ENCODE measurements around the gene ANXA6. TPM values are rescaled to one million over a fixed set of nuclear protein-coding genes. Genes with fewer than 3 reads are reported as not detected.
"Not testable (repeated sequence)": the region's sequence is repeated elsewhere in the genome, so short reads cannot be mapped to it uniquely, and the experiment has no call there.

ANXA6 gene
- total RNA-seq, 1 donor from 2014 or later: 520 TPM

DNA sequence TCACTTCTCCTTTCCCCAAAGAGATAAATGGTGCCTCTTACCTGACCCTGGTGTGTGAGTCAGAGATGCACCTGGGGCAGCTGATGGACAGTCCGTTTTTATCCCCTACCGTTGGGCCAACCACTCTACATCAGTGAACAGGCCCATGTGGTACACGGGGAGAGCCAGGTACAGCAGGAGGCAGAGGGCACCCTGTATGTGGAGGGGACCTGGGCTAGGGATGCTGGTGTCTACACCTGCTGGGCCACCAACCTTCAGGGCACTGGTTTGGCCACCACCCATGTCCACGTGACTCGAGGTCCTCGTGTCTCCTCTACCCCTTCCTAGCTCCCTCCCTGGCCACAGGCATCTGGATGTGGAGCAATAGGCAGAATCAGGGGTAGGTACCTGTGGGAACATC, 22.7 kb upstream of the ANXA6 start:
- DNase-seq: no peak

DNA sequence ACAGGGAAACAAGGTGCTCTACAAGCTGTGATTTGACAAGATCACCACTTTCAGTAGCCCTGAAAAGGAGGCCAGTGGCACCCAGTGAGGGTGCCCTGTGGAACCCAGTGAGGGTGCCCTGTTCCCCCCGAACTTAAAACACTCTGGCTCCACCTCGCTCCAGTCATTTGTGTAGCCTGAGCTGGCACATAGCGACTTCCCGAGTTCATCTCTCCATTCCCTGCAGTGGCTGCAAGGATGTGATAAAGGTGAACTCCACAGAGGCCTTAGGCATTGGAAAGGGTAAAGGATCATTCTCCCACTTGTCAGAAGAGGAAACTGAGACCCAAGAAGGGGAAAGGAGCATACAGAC, 21.9 kb upstream of the ANXA6 start:
- no peak for DNase-seq

DNA sequence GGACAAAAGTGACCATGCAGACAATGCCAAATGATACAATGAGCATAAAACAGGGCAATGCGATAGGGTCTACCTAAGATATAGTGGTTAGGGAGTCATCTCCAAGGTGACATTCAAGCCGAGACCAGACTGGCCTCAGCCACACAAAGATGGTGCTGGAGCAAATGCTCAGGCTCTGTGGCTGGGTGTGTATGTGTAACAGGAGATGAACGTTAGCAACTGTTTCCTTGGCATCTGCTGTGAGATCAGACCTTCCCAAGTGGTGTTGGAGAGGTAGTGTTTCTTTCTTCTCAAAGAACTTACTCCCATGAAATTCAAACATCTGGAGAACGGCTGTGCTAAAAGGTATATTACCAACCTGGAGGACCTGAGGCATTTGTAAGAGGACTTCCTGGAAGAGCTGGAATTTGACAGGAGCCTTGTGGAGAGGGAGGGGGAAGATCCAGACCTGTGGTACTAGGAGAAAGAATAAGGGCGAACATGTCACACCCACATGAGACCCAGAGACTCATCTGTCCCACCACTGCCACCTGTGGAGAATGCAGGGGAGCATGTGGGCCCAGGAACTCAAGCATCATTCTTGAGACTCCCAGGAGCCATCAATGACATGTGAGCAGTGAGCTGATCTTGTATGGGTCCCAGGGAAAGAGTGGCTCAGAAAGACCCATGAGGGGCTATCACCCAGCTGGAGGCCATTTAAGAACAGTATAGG, 21.4 kb upstream of the ANXA6 start:
- peak; percentile 65 for DNase-seq

DNA sequence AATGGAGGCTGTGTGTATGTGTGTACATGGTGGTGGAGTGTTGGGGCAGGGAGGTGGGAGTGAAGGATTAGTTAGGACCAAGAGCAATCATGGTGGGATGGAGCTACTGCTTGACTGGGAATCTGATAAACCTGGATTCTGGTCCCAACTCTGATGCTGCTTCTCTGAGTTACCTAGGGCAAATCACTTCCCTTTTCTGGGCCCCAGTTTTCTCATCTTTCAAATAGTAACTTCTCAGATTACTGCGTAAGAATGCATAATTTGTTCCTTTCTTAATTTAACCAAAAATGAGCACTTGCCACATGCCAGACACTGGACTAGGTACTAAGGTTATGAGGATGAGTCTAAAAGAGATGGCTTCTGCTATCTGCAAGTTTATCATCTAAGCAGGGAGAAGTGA, 20.8 kb upstream of the ANXA6 start:
- DNase-seq: no peak

DNA sequence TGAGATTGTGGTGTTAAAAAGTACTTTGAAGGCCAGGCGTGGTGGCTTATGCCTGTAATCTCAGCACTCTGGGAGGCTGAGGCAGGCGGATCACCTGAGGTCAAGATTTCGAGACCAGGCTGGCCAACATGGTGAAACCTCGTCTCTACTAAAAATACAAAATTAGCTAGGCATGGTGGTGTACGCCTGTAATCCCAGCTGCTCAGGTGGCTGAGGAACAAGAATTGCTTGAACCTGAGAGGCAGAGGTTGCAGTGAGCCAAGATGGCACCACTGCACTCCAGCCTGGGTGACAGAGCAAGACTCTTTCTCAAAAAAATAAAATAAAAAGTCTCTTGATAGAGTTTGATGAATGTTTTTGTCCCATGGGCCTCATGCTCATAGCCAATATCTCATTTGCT, 18.7 kb upstream of the ANXA6 start:
- not testable (repeated sequence) for DNase-seq

DNA sequence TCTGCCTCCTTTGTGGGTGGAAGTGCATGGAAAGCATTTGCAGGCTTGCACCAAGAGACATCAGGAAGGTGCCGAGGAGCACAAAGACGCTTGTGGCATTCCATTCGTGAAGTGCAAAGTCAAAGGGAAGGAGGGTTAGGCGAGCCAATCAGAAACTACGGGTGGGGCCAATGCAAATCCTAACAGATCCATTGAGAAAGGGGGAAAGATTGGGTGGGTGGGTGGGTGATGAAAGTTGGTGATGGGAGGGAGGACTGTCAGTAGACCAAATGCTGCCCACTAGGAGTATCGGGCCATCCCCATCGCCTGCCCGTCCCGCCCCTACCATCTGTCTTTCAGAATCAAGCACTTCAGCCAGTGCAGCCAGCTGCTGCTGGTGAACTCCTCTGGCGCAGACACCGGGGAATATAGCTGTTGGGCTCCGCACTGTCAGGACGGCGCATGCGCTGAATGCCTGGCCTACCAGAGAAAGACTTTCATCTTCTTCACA, 17.1 kb upstream of the ANXA6 start:
- DNase-seq: peak; percentile 74

DNA sequence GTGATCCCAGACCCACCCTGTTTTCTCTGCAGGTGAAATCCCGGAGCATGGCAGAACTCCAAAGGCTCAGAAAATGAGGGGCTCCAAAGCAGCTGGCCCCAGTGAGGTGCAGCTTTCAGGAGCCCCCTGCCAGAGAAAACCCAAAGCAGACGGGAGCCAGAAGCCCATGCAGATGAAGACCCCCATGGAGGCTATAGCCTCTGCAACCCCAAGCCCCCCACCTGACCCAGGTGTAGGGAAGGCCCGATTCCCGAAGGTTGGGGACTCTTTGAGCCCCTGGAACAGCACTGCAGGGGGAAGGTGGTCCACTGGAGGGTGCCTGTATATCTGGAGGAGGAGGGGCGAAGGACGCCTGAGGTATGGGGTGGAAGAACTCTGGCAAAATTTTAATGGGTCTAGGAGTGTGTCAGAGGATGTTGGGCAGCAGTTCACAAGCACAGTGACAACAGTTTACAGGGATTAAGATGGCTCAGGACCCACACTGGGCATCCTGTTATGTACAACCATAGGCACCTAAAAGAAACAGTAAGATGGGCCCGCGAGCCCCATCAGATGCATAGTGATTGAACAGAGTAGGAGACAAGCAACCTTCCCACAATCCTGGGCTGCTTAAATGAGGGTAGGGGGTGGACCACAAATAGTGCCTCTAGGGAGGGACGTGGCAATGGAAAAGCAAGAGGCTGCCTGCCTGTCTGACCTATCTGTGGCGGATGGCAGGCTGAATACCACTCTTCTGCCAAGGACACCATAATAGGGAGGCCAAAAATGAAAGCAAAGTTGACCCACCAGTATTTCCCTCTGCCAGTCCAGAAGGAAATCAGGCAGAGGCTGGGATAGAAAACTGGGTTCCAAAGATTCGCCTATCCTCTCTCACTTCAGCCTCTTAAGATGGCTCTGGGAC, 16.4 kb upstream of the ANXA6 start:
- DNase-seq: no peak

DNA sequence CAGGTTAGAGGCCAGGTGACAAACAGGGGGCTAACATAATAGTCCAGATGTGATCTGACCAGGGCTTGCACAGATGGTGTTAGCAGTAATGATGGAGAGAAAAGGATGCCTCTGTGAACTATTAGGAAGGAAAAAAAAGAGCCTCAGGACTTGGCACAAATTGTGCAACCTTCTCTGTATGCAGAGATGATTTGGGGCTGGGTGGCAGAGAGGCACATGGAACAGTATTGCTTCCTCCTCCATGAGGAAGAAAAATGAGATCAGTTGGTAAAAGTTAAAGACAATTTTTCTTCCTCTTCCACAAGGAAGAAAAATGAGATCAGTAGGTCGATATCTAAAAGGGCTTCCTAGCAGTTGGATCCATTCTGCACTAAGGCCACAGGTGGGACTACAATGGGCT, 13.9 kb upstream of the ANXA6 start:
- DNase-seq: no peak

DNA sequence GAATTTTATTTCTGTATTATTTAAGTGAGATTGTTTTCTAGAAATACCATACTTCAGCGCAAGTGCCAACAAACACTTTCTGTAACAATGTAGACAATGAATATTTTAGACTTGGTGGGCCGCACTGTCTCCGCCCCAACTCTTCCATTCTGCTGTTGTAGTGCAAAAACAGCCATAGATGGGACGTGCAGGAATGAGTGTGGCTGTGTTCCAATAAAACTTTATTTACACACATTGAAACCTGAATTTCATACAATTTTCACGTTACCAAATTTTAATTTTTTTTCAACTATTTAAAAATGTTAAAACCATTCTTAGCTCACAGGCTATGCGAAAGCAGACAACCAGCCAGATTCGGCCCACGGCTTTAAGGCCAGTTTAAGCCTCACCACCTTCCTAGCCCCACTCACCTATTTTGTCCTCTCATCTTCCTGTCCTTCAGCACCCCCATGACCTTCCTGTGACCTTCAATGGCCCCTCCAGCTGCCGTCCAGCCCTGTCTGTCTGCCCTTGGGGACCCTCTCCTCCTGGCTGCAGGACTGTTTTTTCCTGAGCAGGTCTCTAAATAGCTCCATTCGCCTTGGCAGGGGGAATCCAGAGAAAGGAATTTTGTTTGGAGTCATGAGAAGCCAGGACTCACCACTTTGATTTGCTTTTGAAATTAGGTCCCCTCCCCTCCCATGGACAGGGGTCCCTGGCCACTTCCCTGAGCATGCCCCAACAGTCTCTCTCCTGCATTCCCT, 11.2 kb upstream of the ANXA6 start:
- no peak for DNase-seq

DNA sequence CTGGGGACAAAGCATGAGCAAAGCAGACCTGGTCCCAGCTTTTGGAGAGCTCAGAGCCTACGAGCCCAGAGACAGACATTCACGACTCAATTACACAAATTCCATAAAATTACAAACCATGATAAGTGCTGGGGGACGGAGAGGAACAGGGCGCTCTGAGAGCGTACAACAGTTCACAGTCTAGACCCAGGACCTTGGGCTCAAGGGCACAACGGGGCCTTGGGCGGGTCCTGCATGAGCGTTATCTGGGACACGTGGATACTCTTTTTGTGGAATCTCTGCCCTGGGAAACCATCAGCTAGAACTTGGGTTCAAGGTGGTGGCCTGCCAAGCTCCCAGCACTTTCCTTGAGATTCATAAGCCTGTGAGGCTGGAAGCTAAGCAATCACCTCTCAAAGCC, 9.4 kb upstream of the ANXA6 start:
- no peak for DNase-seq

DNA sequence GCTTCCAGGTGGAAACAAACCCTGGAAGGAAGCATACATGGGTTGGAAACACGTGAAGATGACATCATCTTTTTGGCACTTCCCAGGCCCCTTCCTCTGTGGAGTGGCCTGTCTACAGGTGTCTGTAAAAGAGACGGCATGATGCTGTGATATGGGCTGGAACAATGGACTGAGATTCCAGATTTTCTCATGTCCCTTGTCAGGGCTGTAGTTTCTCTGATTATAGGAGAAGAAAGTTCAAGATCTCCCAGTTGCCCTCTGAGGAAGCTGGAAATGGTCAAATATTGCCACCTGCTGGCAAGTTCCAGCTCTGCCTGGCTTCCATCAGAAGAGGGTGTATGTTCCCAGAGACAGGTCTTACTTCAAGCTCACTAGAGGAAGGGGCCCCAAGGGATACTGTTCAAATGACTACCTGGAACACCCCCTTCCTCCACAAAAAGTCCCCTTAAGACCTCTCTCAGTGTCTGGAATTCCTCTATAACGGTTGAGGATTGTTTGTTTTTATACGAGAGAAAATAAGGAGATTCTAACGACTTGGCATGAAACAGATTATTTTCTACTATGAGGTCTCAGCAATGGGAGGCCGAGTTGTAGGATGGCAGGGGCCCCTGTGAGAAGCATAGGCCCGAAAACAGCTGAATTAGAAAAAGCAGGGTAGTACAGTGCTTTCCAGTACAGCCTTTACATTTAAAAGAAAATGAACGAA, 7.3 kb upstream of the ANXA6 start:
- peak; percentile 91 for DNase-seq

DNA sequence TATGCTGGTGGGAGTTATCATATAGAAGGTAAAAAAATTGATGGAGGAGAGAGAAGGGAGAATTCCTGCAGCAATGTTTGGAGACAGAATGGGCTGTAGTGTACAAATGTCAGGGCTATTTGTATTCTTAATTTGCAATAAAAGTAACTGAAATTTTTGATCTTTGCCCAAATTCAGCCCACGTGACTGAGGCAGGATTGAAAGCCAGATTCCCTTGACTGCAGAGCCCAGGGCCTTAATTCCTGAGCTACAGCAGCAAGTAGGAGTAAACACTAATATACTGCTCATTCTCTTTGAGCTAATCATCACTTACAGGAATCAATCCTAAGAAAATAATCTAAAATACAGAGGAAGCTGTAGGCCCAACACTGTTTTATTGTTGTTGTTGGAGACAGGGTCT, 5.2 kb upstream of the ANXA6 start:
- no peak for DNase-seq

DNA sequence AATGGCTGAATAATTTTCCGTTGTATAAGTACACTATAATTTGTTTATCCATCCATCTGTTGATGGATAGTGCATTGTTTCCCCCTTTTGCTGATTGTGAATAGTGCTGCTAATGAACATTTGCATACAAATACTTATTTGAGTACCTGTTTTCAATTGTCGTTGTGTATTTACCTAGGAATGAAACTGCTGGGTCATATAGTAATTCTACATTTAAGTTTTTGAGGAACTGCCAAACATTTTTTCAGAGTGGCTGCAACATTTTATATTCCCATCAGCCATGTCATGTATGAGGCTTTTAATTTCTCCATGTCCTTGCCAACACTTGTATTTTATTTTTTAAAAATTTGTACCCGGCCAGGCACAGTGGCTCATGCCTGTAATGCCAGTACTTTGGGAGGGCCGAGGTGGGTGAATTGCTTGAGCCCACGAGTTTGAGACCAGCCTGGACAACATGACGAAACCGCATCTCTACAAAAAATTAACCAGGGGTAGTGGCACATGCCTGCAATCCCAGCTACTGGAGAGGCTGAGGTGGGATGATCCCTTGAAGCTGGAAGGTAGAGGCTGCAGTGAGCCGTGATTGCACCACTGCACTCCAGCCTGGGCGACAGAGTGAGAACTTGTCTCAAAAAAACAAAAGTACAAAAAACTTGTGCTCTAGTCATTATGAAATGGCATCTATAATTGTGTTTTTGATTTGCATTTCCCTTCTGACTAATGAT, 2.2 kb upstream of the ANXA6 start:
- no peak for DNase-seq

DNA sequence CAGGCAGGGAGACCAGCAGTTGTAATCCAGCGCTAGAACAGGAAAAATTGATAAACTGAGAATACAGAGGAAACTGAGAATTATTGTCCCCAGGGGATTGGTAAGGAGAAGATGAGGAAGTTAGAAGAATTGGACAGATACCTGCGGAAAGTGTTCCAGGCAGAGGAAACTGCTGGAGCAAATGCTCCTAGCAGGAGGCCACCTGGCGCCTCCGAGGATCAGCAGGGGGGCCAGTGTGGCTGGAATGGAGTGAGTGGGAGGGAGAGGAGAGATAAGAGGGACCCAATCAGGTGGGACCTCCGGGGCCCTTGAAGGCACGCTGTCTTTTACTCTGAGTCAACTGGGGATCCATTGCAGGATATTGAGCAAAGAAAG, 695 bp upstream of the ANXA6 start:
- DNase-seq: peak; percentile 30

DNA sequence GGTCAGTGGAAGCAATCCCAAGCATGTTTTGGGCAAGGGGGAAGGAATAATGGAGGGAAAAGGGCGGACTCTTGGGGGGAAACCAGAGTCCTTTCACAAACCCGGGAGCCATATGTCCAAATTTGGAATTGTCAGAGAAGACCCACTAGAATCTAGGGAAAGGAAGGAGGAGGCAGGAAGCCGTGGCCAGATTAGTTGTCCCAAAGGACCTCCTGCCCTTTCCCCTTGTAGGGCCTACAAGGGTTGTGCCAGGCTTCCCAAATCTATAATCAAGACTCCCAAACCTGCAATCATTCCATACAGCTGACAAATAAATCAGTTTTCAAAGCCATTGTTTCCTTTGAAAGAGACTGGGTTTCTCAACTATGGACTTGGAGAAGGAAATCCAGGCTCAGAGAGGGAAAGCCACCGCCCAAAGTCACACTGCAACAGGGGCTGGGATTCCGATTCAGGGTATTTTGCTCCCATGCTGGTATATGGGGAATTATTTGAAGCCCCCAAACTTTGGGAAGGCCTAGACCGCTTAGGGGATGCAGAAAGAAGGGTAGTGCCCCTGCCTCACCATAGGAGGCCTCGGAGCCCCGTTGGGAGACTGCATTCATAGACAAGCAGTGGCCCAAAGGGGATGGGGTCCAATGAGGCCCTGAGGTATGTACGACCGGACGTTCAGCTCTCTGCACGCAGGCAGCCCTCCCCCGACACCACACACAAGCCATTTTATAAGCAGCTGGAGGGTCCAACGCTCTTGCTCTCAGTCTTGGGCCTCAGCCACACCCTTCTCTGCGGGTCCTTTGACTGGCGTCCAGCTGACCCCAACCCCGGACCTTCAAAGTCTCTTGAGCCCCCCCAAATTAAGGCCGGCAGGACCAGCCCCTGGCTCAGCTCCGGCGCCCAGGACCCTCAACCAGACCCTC, 815 bp downstream of the ANXA6 start:
- peak; percentile 53 for DNase-seq

DNA sequence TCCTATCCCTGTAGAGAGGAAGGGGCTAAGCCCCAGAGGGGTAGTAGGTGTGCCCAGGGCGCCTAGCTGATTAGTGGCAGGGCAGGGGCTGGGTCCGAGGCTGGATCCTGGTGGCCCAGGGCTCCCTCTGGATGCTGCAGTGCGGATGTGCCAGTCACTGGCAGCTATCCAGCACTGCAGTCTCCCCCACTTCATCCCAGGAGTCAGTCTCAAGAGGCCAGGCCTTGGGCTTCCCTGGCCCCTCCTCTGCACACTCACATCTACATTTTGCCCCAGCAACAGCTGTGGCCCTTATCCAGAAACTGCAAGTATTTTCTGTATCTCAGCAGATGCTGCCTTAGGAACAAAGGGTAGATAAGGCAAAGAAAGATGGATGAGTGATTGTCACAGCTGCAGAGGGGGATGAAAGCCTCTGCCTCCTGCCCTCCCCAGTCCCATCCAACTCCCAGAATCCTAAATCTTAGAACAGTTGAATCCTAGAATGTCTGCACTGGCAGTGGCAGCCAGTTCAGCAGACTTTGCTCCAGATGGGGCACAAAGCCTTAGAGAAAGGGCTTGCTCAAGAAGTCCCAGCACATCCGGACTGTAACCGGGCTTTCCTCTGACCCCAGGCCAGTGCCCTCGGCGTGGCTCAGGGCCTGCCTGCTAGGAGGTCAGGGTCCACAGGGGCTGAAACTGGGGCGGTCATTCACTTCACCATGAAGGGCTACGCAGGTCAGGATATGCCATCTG, 1.6 kb downstream of the ANXA6 start:
- peak; percentile 98 for DNase-seq

DNA sequence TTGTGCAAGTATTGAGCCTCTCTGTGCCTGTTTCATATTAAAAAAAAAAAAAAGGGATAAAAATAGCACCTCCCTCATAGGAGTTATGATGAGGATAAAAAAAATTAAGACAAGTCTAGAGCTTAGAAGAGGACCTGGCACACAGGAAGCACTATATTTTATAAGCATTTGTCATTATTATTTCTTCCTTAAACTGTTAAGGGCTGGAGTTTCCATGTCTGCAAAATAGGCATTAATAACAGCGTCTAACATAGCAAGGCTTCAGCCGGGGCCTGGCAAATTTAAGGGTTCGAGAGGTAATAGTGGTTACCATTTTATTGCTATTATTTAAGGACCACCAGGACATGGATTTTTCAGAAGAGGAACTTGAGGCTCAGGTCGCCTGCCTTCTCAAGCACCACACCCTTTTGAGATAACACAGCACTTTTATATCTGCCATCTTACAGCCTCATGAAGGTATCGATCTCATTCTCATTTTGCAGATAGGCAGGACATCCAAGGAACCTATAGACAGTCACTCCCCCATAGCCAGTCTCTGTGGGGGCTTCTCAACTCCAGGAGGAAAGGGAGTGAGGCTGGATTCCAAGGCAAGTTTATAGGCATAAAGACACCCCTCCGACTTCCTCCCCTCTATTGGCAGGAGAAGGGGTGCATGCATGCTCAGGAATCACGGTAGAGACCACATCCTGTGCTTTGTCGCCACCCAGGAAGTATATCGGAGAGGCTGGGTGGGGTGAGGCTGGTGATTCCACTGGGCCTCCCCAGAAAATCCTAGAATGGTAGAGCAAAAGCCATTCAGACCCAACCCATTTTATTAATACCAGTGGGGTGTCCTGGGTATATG, 2.4 kb downstream of the ANXA6 start:
- DNase-seq: no peak

DNA sequence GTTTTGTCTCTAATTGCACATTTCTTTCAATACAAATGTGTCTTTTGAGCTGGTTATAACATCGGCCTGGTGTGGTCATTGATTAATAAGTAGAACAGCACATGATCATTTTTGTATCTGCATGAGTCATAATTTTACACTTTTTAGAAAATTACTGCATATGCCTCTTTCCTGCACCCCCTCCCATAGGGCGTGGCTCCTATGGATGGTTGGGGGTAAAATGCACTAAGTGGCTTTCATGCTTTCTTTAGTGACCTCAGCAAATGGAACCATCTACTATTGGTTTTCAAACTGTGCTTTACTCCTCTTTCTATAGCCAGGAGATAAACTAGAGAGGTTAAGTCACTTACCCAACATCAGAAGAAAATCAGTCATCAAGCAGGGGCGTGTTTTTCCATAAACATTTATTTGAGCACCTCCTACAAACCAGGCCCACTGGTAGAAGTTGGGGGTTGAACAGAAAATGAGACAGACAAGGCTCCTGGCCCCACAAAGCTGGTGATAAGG, 3.8 kb downstream of the ANXA6 start:
- no peak for DNase-seq

DNA sequence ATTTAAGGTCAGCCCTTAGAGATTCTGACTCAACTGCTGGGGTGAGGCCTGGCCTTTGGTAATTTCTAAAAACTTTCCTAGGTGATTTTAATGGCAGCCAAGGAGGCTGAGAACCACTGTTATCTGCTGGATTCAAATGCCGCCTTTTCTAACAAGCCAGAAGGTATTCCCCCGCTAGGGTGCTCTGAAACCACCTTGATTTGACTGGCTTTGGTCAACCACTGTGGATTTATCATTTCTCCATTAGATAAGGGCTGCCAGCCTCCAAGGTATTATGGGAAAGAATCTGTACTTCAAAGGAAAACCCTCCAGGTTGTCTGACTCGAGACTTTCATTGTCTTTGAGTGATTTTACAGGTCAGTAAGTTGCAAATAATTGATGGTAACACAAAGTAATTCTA, 4.3 kb downstream of the ANXA6 start:
- no peak for DNase-seq
